H9 (cell line): ENCODE measurements around the gene C1orf159. TPM values are rescaled to one million over a fixed set of nuclear protein-coding genes. Genes with fewer than 3 reads are reported as not detected.

Experiments
- DNase-seq: peaks from one replicate; pipeline ENCODE4 v3.0.0-alpha.2; 2017
- H2AFZ ChIP-seq: one replicate; pipeline ENCODE4 v1.6.1; 2013; ENCODE audit warnings: mild to moderate bottlenecking, low read length, control low read depth, moderate library complexity
- H2AK5ac ChIP-seq: 2 replicates; pipeline ENCODE4 v1.6.1; 2013; ENCODE audit warnings: low read length, control low read depth, mixed read lengths; ENCODE audit not compliant: insufficient read length
- H2BK120ac ChIP-seq: one replicate; pipeline ENCODE4 v1.6.1; 2013; ENCODE audit warnings: low read depth, mild to moderate bottlenecking, low read length, control low read depth, inconsistent platforms; ENCODE audit not compliant: poor library complexity, severe bottlenecking
- H2BK12ac ChIP-seq: 2 replicates; pipeline ENCODE4 v1.6.1; 2013; ENCODE audit warnings: low read length, control low read depth, mixed read lengths, low read depth; ENCODE audit not compliant: insufficient read length
- H2BK15ac ChIP-seq: 2 replicates; pipeline ENCODE4 v1.6.1; 2013; ENCODE audit warnings: low read depth, low read length, control low read depth
- H2BK20ac ChIP-seq: one replicate; pipeline ENCODE4 v1.6.1; 2013; ENCODE audit warnings: low read depth, mild to moderate bottlenecking, low read length, control low read depth, inconsistent platforms; ENCODE audit not compliant: poor library complexity, severe bottlenecking
- H2BK5ac ChIP-seq: 2 replicates; pipeline ENCODE4 v1.6.1; 2013; ENCODE audit warnings: low read length, control low read depth, mixed read lengths; ENCODE audit not compliant: insufficient read length
- H3K14ac ChIP-seq: 2 replicates; pipeline ENCODE4 v1.6.1; 2013; ENCODE audit warnings: low read length, control low read depth; ENCODE audit not compliant: insufficient read depth
- H3K18ac ChIP-seq: 2 replicates; pipeline ENCODE4 v1.6.1; 2013; ENCODE audit warnings: low read depth, mild to moderate bottlenecking, mixed read lengths, low read length, control low read depth; ENCODE audit not compliant: insufficient read length
- H3K23ac ChIP-seq: 2 replicates; pipeline ENCODE4 v1.6.1; 2013; ENCODE audit warnings: low read length, control low read depth, mixed read lengths, low read depth; ENCODE audit not compliant: insufficient read length
- H3K23me2 ChIP-seq: 2 replicates; pipeline ENCODE4 v1.6.1; 2013; ENCODE audit warnings: low read depth, mild to moderate bottlenecking, mixed read lengths, low read length, control low read depth; ENCODE audit not compliant: insufficient read length, poor library complexity, severe bottlenecking
- H3K27ac ChIP-seq: 2 replicates; pipeline ENCODE4 v1.5.1; 2013; ENCODE audit warnings: low read length, control low read depth, mixed read lengths, low read depth; ENCODE audit not compliant: insufficient read length
- H3K27me3 ChIP-seq: 2 replicates; pipeline ENCODE4 v1.6.1; 2013; ENCODE audit warnings: low read length, control low read depth, inconsistent platforms; ENCODE audit not compliant: insufficient read depth
- H3K4ac ChIP-seq: 2 replicates; pipeline ENCODE4 v1.6.1; 2013; ENCODE audit warnings: low read depth, mild to moderate bottlenecking, control low read depth, inconsistent platforms, low read length, moderate library complexity
- H3K4me1 ChIP-seq: 2 replicates; pipeline ENCODE4 v1.6.1; 2013; ENCODE audit warnings: low read length, control low read depth, inconsistent platforms; ENCODE audit not compliant: insufficient read depth
- H3K4me2 ChIP-seq: 2 replicates; pipeline ENCODE4 v1.6.1; 2013; ENCODE audit warnings: low read length, control low read depth, mixed read lengths; ENCODE audit not compliant: insufficient read length, insufficient read depth
- H3K56ac ChIP-seq: 2 replicates; pipeline ENCODE4 v1.6.1; 2013; ENCODE audit warnings: low read depth, mild to moderate bottlenecking, mixed read lengths, low read length, control low read depth; ENCODE audit not compliant: insufficient read length
- H3K79me1 ChIP-seq: 2 replicates; pipeline ENCODE4 v1.6.1; 2013; ENCODE audit warnings: low read depth, mild to moderate bottlenecking, moderate library complexity, low read length, control low read depth, inconsistent platforms; ENCODE audit not compliant: insufficient read depth, poor library complexity, severe bottlenecking
- H3K79me2 ChIP-seq: 2 replicates; pipeline ENCODE4 v1.6.1; 2013; ENCODE audit warnings: low read length, control low read depth, inconsistent platforms; ENCODE audit not compliant: insufficient read depth
- H3K9ac ChIP-seq: 2 replicates; pipeline ENCODE4 v1.6.1; 2013; ENCODE audit warnings: low read length, control low read depth, mixed read lengths; ENCODE audit not compliant: insufficient read length; ENCODE audit errors: extremely low read depth
- H3K9me3 ChIP-seq: one replicate; pipeline ENCODE4 v1.6.1; 2013; ENCODE audit warnings: low read depth, low read length, inconsistent platforms; ENCODE audit not compliant: control insufficient read depth
- H3T11ph ChIP-seq: one replicate; pipeline ENCODE4 v1.6.1; 2013; ENCODE audit warnings: mild to moderate bottlenecking, low read length, control low read depth, inconsistent platforms
- H4K20me1 ChIP-seq: one replicate; pipeline ENCODE4 v1.6.1; 2013; ENCODE audit not compliant: control insufficient read depth, insufficient read length, insufficient read depth
- H4K5ac ChIP-seq: 2 replicates; pipeline ENCODE4 v1.6.1; 2013; ENCODE audit warnings: low read depth, mild to moderate bottlenecking, mixed read lengths, low read length, control low read depth; ENCODE audit not compliant: insufficient read length
- H4K8ac ChIP-seq: replicated peaks from 2 replicates; pipeline ENCODE4 v1.6.1; 2013; ENCODE audit warnings: low read length, control low read depth, mixed read lengths, low read depth; ENCODE audit not compliant: insufficient read length
- H4K91ac ChIP-seq: 2 replicates; pipeline ENCODE4 v1.6.1; 2013; ENCODE audit warnings: low read depth, mild to moderate bottlenecking, moderate library complexity, mixed read lengths, low read length, control low read depth; ENCODE audit not compliant: insufficient read length
- H3K27ac Mint-ChIP-seq, 3 experiments: 2 replicates in 2 of 3; 3 replicates in 1 of 3; pipeline ENCODE4 v1.8.0; 2020 to 2021; ENCODE audit warnings: mixed read lengths in 3 of 3, mild to moderate bottlenecking in 1 of 3, moderate library complexity in 1 of 3
- H3K27me3 Mint-ChIP-seq: 2 replicates; pipeline ENCODE4 v1.8.0; 2021; ENCODE audit warnings: low read depth, mild to moderate bottlenecking, moderate library complexity, mixed read lengths
- H3K36me3 Mint-ChIP-seq, 3 experiments: 2 replicates in 2 of 3; 3 replicates in 1 of 3; pipeline ENCODE4 v1.8.0; 2020 to 2021; ENCODE audit warnings: low read depth in 3 of 3, mixed read lengths in 3 of 3; ENCODE audit not compliant: insufficient read depth in 1 of 3
- H3K4me1 Mint-ChIP-seq, 2 experiments: 2 replicates each; pipeline ENCODE4 v1.8.0; 2020; ENCODE audit warnings: mixed read lengths in 2 of 2
- H3K4me3 Mint-ChIP-seq, 2 experiments: 2 replicates in 1 of 2; 3 replicates in 1 of 2; pipeline ENCODE4 v1.8.0; 2020 to 2021; ENCODE audit warnings: mild to moderate bottlenecking in 2 of 2, mixed read lengths in 2 of 2, moderate library complexity in 1 of 2
- H3K9me3 Mint-ChIP-seq, 2 experiments: 2 replicates in 1 of 2; 3 replicates in 1 of 2; pipeline ENCODE4 v1.8.0; 2020; ENCODE audit warnings: mild to moderate bottlenecking in 2 of 2, mixed read lengths in 2 of 2, moderate library complexity in 1 of 2
- WGBS: extraction: QIAGEN DNeasy Blood & Tissue Kit; methylation state at CpG from one replicate; pipeline ENCODE4 v1.1.7; 2013; ENCODE audit warnings: missing lambda C conversion rate, low lambda C conversion rate, mixed read lengths; ENCODE audit not compliant: insufficient read length; ENCODE audit errors: extremely low coverage; 5-methylcytosine and 5-hydroxymethylcytosine counted together
- total RNA-seq: library from RNA; stranded (reverse); gene quantifications from 2 replicates; pipeline ENCODE4 v1.2.1, GENCODE V29; 2021
- TF ChIP-seq, protein P1 (sequence below): fragments of 200-600 bp; sonication (generic); conservative IDR thresholded peaks from 3 replicates; pipeline ENCODE4 v1.8.0; 2021; ENCODE audit warnings: antibody characterized with exemption, mild to moderate bottlenecking

The C1orf159 gene
- total RNA-seq, 1 experiment from 2014 or later = 12.3 TPM

DNA sequence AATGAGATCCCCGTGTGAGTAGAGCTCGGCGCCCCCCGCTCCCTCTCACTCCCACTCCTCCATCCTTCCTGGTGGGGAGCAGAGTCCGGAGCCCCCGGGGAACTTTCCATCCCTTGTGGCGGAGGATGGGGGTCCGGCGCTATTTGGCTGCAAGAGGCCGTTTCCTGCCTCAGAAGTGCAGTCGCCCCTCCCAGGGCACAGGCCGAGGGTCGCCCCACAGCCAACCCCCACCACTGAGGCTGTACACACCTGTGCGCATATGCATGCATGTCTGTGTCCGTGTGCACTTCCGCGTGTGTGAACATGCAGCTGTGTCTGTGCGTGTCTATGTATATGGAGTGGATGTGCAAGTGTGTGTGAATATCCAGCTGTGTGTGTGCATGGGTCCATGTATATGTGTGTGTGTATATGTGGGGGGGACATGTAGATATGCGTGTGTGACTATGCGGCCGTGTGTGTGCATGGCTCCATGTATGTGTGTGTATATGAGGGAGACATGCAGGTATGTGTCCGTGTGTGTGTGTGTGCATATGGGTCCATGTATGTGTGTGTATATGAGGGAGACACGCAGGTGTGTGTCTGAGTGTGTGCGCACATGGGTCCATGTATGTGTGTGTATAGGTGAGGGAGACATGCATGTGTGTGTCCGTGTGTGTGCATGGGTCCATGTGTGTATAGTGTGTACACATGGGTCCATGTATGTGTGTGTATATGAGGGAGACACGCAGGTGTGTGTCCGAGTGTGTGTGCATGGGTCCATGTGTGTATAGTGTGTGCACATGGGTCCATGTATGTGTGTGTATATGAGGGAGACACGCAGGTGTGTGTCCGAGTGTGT, 63.7 kb downstream of the C1orf159 start:
- Mint-ChIP-seq H3K4me3 (no peak overlapping the region), H3K27me3 (peaks cover 12% of the 10 kb centered on the region), H3K36me3 (peaks cover 10 to 42% (median 38%) of the 10 kb centered on the region in 3 experiments), H3K9me3 (no peaks in the 10 kb centered on the region), H3K27ac (peak overlapping the region in 1 of 3 experiments; percentile 14; a peak in 1 of 7 replicates), H3K4me1 (no peaks in the 10 kb centered on the region; a peak in 1 of 4 replicates)
- Histone ChIP-seq H3K9ac (no peak overlapping the region), H2BK20ac (no peak overlapping the region), H3K79me1 (no peaks in the 10 kb centered on the region), H3K23ac (no peak overlapping the region), H2AFZ (no peak overlapping the region), H3K27me3 (no peaks in the 10 kb centered on the region; the same call in 1 of the 2 replicates), H2AK5ac (no peak overlapping the region), H4K8ac (no peak overlapping the region), H3K56ac (no peak overlapping the region), H2BK120ac (no peak overlapping the region), H3K4me1 (no peaks in the 10 kb centered on the region), H3K79me2 (no peaks in the 10 kb centered on the region; the same call in 1 of the 2 replicates), H4K91ac (no peak overlapping the region), H4K5ac (no peak overlapping the region), H4K20me1 (no peaks in the 10 kb centered on the region), H3K4me2 (no peak overlapping the region), H2BK15ac (no peak overlapping the region), H3K9me3 (no peaks in the 10 kb centered on the region), H2BK12ac (no peak overlapping the region), H3K14ac (no peak overlapping the region), H2BK5ac (no peak overlapping the region), H3K4ac (no peak overlapping the region), H3K23me2 (no peaks in the 10 kb centered on the region), H3T11ph (no peak overlapping the region), H3K18ac (no peak overlapping the region), H3K27ac (no peak overlapping the region)
- WGBS = no CpG with 5 or more reads among the region's 29 CpGs
- no peak for DNase-seq
- TF ChIP-seq, protein P1, sequence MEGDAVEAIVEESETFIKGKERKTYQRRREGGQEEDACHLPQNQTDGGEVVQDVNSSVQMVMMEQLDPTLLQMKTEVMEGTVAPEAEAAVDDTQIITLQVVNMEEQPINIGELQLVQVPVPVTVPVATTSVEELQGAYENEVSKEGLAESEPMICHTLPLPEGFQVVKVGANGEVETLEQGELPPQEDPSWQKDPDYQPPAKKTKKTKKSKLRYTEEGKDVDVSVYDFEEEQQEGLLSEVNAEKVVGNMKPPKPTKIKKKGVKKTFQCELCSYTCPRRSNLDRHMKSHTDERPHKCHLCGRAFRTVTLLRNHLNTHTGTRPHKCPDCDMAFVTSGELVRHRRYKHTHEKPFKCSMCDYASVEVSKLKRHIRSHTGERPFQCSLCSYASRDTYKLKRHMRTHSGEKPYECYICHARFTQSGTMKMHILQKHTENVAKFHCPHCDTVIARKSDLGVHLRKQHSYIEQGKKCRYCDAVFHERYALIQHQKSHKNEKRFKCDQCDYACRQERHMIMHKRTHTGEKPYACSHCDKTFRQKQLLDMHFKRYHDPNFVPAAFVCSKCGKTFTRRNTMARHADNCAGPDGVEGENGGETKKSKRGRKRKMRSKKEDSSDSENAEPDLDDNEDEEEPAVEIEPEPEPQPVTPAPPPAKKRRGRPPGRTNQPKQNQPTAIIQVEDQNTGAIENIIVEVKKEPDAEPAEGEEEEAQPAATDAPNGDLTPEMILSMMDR = no peak
